GM12875 (cell line): Measurements from ENCODE around the gene ASIC2.

Source experiments
- H3K4me3 ChIP-seq: one replicate; pipeline ENCODE4 v1.5.1; 2011; ENCODE audit warnings: low read depth, low read length, control low read depth
- CTCF ChIP-seq: IDR thresholded peaks from 2 replicates; pipeline ENCODE4 v1.5.1; 2011; ENCODE audit warnings: low read depth, mild to moderate bottlenecking, control low read depth, inconsistent platforms, low read length, moderate library complexity, borderline replicate concordance; ENCODE audit not compliant: insufficient read depth

Gene ASIC2

DNA sequence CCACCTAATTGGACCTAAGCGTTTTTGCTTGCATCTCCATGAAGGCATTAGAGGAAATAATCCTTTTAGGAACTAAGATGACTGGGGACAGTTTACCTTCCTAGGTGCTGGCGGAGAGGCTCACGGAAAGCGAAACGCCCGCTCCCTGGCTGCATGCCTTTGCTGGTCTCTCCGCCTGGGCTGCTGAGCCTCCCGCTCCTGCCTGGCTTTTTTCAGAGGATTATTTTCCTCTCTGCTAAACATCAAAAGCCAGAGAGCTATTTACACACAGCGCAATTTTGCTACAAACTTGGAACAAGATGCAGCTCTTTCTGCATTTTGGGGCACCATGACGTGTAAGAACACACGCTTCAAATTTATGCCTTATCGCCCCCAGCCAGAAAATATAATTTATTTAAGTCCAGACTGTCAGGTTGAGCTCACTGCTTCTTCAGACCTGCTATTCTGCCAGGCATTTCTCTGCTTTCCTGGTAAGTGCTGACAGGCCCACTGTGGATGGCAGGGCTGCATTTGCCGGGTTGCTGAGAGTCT, 177.0 kb downstream of the ASIC2 start:
- no peak overlapping the region for H3K4me3 ChIP-seq
- no peak for TF ChIP-seq CTCF

DNA sequence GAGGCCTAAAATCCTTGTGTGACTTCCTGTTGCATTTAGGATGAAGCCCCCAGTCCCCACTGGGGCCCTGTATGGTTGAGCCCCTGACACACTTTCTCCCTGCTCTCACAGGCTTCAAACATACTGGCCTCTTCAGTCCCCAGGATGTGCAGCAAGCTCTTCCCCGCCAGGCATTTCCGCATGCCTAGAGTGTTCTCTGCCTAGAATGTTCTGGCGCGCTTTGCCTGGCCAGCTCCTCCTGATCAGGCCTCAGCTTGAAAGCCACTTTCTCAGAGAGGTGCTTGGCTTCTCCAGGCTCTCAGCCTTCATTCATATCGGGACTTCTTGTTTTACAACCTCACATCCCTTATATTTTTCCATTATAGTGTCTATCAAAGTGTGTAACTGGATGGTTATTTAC, 177.7 kb downstream of the ASIC2 start:
- TF ChIP-seq CTCF, result no peak
- H3K4me3 ChIP-seq, result no peak overlapping the region

DNA sequence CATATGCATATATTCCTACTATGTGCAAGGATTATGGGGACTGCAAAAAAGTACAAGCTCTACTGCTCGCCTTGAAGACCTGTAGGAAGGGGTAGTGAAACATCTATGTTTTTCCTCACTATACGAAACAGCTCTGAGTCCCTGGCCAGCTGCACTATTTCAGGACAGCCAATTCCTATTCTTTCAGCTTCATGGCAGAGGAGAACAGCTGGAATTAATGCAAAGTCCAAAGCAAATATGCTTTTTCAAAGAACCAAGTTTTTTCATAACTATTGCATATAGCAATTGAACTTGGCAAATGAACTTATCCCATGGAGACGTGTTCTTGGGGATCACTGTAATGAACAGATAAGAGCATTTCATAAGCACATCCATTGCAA, 179.1 kb downstream of the ASIC2 start:
- TF ChIP-seq CTCF, result no peak
- no peak overlapping the region for H3K4me3 ChIP-seq

- no peak overlapping the region for H3K4me3 ChIP-seq
- TF ChIP-seq CTCF, result no peak
Measured at GRCh38 chr17:33113276-33113990, 179.7 kb downstream of the ASIC2 start.

DNA sequence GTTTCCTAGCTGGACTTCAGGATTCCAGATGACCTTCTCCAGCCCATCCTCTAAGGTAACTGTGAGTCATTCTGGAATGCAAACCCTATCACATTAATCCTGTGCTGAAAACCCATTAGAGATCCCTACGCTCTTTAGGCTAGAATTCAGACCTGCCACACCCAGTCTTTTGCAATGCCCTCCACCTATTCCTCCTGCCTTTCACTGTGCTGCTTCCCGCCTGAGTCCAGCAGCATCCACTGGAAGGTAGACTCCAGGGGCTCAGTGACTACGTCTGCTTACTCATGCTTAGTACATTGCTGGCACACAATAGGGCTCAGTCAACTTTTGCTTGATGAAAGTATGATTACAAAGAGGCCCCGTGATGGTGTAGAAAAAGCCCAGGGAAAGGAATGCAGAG, 180.3 kb downstream of the ASIC2 start:
- no peak overlapping the region for H3K4me3 ChIP-seq
- TF ChIP-seq CTCF, result no peak

- H3K4me3 ChIP-seq, result no peak overlapping the region
- TF ChIP-seq CTCF, result no peak
Measured at GRCh38 chr17:33109336-33110072, 183.6 kb downstream of the ASIC2 start.
